HepG2 (cell line): ENCODE data around the gene PHF23. TPM values are rescaled to one million over a fixed set of nuclear protein-coding genes. Genes with fewer than 3 reads are reported as not detected.

Experiments used
- CCAR2 ChIP-seq: fragments of 200-400 bp; formaldehyde crosslinking; optimal IDR thresholded peaks from 2 replicates; pipeline ENCODE3; 2018; ENCODE audit warnings: low read depth, mild to moderate bottlenecking, low read length, moderate library complexity
- DPF2 ChIP-seq: sonication (generic); formaldehyde crosslinking; IDR thresholded peaks from 2 replicates; pipeline ENCODE4 v1.4.0; 2020; ENCODE audit warnings: mild to moderate bottlenecking, low read depth, missing genetic modification reagents, borderline replicate concordance
- DRAP1 ChIP-seq: IDR thresholded peaks from 2 replicates; pipeline ENCODE4 v1.6.1; 2016; ENCODE audit warnings: missing genetic modification reagents, missing compliant biosample characterization
- GABPA ChIP-seq, 2 experiments: IDR thresholded peaks; 2 replicates each; pipeline ENCODE4 v1.6.1; 2011 to 2016; ENCODE audit warnings: low read depth in 2 of 2, low read length in 1 of 2, missing biosample characterization in 1 of 2, missing genetic modification characterization in 1 of 2
- KAT8 ChIP-seq: IDR thresholded peaks from 2 replicates; pipeline ENCODE4 v1.6.1; 2016; ENCODE audit warnings: missing genetic modification reagents, missing compliant biosample characterization
- KDM4B ChIP-seq: sonication (generic); formaldehyde crosslinking; IDR thresholded peaks from 2 replicates; pipeline ENCODE4 v1.4.0; 2020; ENCODE audit warnings: missing genetic modification reagents
- MAF1 ChIP-seq: sonication (generic); formaldehyde crosslinking; IDR thresholded peaks from 2 replicates; pipeline ENCODE4 v1.5.0; 2020; ENCODE audit warnings: missing genetic modification reagents, borderline replicate concordance
- MTF2 ChIP-seq: sonication (generic); formaldehyde crosslinking; IDR thresholded peaks from 2 replicates; pipeline ENCODE4 v1.5.0; 2020; ENCODE audit warnings: missing genetic modification reagents, borderline replicate concordance
- NR0B2 ChIP-seq: sonication (generic); formaldehyde crosslinking; IDR thresholded peaks from 2 replicates; pipeline ENCODE4 v1.4.0; 2020; ENCODE audit warnings: mild to moderate bottlenecking, missing genetic modification reagents
- PTBP1 ChIP-seq: fragments of 200-400 bp; formaldehyde crosslinking; IDR thresholded peaks from 2 replicates; pipeline ENCODE4 v1.6.1; 2018; ENCODE audit warnings: low read length, low read depth; ENCODE audit not compliant: poor library complexity, severe bottlenecking
- RBFOX2 ChIP-seq: fragments of 200-400 bp; formaldehyde crosslinking; IDR thresholded peaks from 2 replicates; pipeline ENCODE4 v1.6.1; 2017; ENCODE audit warnings: low read depth, mild to moderate bottlenecking, low read length
- SETDB1 ChIP-seq: sonication (generic); formaldehyde crosslinking; IDR thresholded peaks from 2 replicates; pipeline ENCODE4 v1.5.1; 2020; ENCODE audit warnings: missing genetic modification reagents, mild to moderate bottlenecking, borderline replicate concordance
- TBL1XR1 ChIP-seq: fragments of 150-350 bp; IDR thresholded peaks from 2 replicates; pipeline ENCODE4 v1.6.1; 2014; ENCODE audit warnings: borderline replicate concordance, low read length; ENCODE audit not compliant: partially characterized antibody
- TFDP2 ChIP-seq: sonication (generic); formaldehyde crosslinking; IDR thresholded peaks from 2 replicates; pipeline ENCODE4 v1.4.0; 2020; ENCODE audit warnings: missing genetic modification reagents
- ZBTB34 ChIP-seq: sonication (generic); formaldehyde crosslinking; IDR thresholded peaks from 2 replicates; pipeline ENCODE4 v1.8.0; 2022; ENCODE audit warnings: mild to moderate bottlenecking, missing genetic modification reagents
- ZNF10 ChIP-seq: sonication (generic); formaldehyde crosslinking; IDR thresholded peaks from 2 replicates; pipeline ENCODE4 v1.4.0; 2020; ENCODE audit warnings: mild to moderate bottlenecking, low read depth, missing genetic modification reagents, borderline replicate concordance
- ZNF136 ChIP-seq: sonication (generic); formaldehyde crosslinking; IDR thresholded peaks from 2 replicates; pipeline ENCODE4 v1.8.1; 2022; ENCODE audit warnings: low read depth, mild to moderate bottlenecking, moderate library complexity, missing genetic modification reagents
- ZNF468 ChIP-seq: sonication (generic); formaldehyde crosslinking; IDR thresholded peaks from 2 replicates; pipeline ENCODE4 v1.8.0; 2022; ENCODE audit warnings: mild to moderate bottlenecking, moderate library complexity, missing genetic modification reagents
- ZNF629 ChIP-seq: sonication (generic); formaldehyde crosslinking; conservative IDR thresholded peaks from 2 replicates; pipeline ENCODE4 v1.5.0; 2020; ENCODE audit warnings: missing genetic modification reagents
- ZNF644 ChIP-seq: IDR thresholded peaks from 2 replicates; pipeline ENCODE4 v1.6.1; 2016; ENCODE audit warnings: low read depth
- ZNF703 ChIP-seq: sonication (generic); formaldehyde crosslinking; IDR thresholded peaks from 2 replicates; pipeline ENCODE4 v1.5.1; 2020; ENCODE audit warnings: missing genetic modification reagents, mild to moderate bottlenecking, moderate library complexity, borderline replicate concordance
- ZNF713 ChIP-seq: sonication (generic); formaldehyde crosslinking; IDR thresholded peaks from 2 replicates; pipeline ENCODE4 v1.4.0; 2020; ENCODE audit warnings: mild to moderate bottlenecking, missing genetic modification reagents
- ZNF776 ChIP-seq: sonication (generic); formaldehyde crosslinking; IDR thresholded peaks from 2 replicates; pipeline ENCODE4 v1.4.0; 2020; ENCODE audit warnings: mild to moderate bottlenecking, missing genetic modification reagents
- ZNF850 ChIP-seq: sonication (generic); formaldehyde crosslinking; conservative IDR thresholded peaks from 2 replicates; pipeline ENCODE4 v1.9.0; 2021; ENCODE audit warnings: mild to moderate bottlenecking, missing genetic modification reagents
- ZSCAN12 ChIP-seq: sonication (generic); formaldehyde crosslinking; IDR thresholded peaks from 2 replicates; pipeline ENCODE4 v1.9.0; 2021; ENCODE audit warnings: mild to moderate bottlenecking, missing genetic modification reagents
- ZSCAN21 ChIP-seq: sonication (generic); formaldehyde crosslinking; IDR thresholded peaks from 2 replicates; pipeline ENCODE4 v1.8.0; 2022; ENCODE audit warnings: mild to moderate bottlenecking, missing genetic modification reagents, moderate library complexity, borderline replicate concordance
- polyA plus RNA-seq, 8 experiments: library from polyadenylated mRNA; depleted of rRNA in 3 of 8; stranded (reverse) in 7 of 8; unstranded in 1 of 8; fragments of >200 nt; fragmentation: Illumina TruSeq in 4 of 8; extraction: Trizol in 4 of 8; gene quantifications; 2 replicates each; pipeline versions ENCODE4 v1.2.1 to v1.2.3, GENCODE V29; 2011 to 2016; ENCODE audit warnings: low read depth in 4 of 8, missing spikeins in 1 of 8, mixed read lengths in 1 of 8; ENCODE audit not compliant: insufficient read depth in 1 of 8
- total RNA-seq, 5 experiments: library from RNA; depleted of rRNA; stranded (reverse); fragments of >200 nt; fragmentation: Illumina TruSeq; extraction: Trizol; gene quantifications; 2 replicates each; pipeline ENCODE4 v1.2.3, GENCODE V29; 2016; ENCODE audit warnings: low read depth in 1 of 5

PHF23 gene
- total and polyA plus RNA-seq, 2 of the 13 experiments (the other 11 are each of a cell fraction or from before 2014, with no cell fraction given), result 27.6 to 33.2 TPM

GRCh38 chr17:7239091-7240027 is at the start of gene PHF23 (continued):
- TF ChIP-seq CCAR2, result no peak
- TF ChIP-seq ZNF713 (CRISPR knock-in tag), result no peak
- no peak for TF ChIP-seq KDM4B (CRISPR knock-in tag)
- TF ChIP-seq TFDP2, result peak; percentile 39; the same call in 1 of the 2 replicates
- peak; percentile 90 for TF ChIP-seq RBFOX2
- TF ChIP-seq NR0B2 (CRISPR knock-in tag), result no peak
- no peak for TF ChIP-seq MTF2 (CRISPR knock-in tag)
- TF ChIP-seq ZNF850 (CRISPR knock-in tag), result no peak
- no peak; the same call in 1 of the 2 replicates for TF ChIP-seq MAF1 (CRISPR knock-in tag)
- TF ChIP-seq ZSCAN21 (CRISPR knock-in tag), result no peak
- TF ChIP-seq ZNF644 (CRISPR knock-in tag), result no peak
- TF ChIP-seq KAT8 (CRISPR knock-in tag), result peak; percentile 78
- no peak for TF ChIP-seq ZBTB34
- TF ChIP-seq TBL1XR1, result peak; percentile 58
- peak; percentile 84 for TF ChIP-seq PTBP1
- no peak for TF ChIP-seq ZNF468 (CRISPR knock-in tag)
- no peak for TF ChIP-seq SETDB1
- TF ChIP-seq ZNF703 (CRISPR knock-in tag), result no peak
- no peak for TF ChIP-seq DPF2 (CRISPR knock-in tag)
- TF ChIP-seq ZNF136, result no peak
- 0 out of 2 replicates have a peak, but pooled peaks have one; percentile 5 for TF ChIP-seq ZNF629 (CRISPR knock-in tag)
- peak; percentile 27; the same call in 1 of the 2 replicates for TF ChIP-seq DRAP1 (CRISPR knock-in tag)
- no peak for TF ChIP-seq ZSCAN12
- TF ChIP-seq ZNF10 (CRISPR knock-in tag), result no peak
- TF ChIP-seq GABPA (IDR thresholded peaks at IDR 0.05; ENCODE audit: low read depth, low read length), result peak; percentile 81
- peak; percentile 96 for TF ChIP-seq GABPA (CRISPR knock-in tag; IDR thresholded peaks at IDR 0.05; ENCODE audit: low read depth)
- no peak for TF ChIP-seq ZNF776 (CRISPR knock-in tag)
